HG03378 (cell line): ENCODE measurements around the gene INCA1.
A peak's percentile ranks its signal among the peaks of the same experiment; 100 is the strongest.
"Not testable (repeated sequence)": the region's sequence is repeated elsewhere in the genome, so short reads cannot be mapped to it uniquely, and the experiment has no call there.

Experiments used
- ATAC-seq: cut with Tn5 transposase; IDR thresholded peaks from one replicate; pipeline ENCODE4 v1.9.1; 2021; ENCODE audit warnings: mild to moderate bottlenecking, moderate library complexity; ENCODE audit not compliant: unreplicated experiment

Gene INCA1

GRCh38 chr17:4997302-4998026 is at the start of gene INCA1, which contains the start of gene KIF1C:
INCA1 (minus strand) TSS chr17:4997522; CDS start chr17:4994437, 3,085 bp downstream.
KIF1C (plus strand) TSS chr17:4997950; CDS start chr17:5000247, 2,297 bp downstream.
- ATAC-seq: peak; percentile 71

GRCh38 chr17:5045496-5045895 is 48.2 kb upstream of the INCA1 start:
- ATAC-seq: no peak

- no peak for ATAC-seq
Measured at GRCh38 chr17:5044630-5045029, 47.3 kb upstream of the INCA1 start.

- no peak for ATAC-seq
Measured at GRCh38 chr17:5043524-5043923, 46.2 kb upstream of the INCA1 start.

GRCh38 chr17:5042157-5043022 is 45.1 kb upstream of the INCA1 start:
- no peak for ATAC-seq

- no peak for ATAC-seq
Measured at GRCh38 chr17:5035315-5035714, 38.0 kb upstream of the INCA1 start, which contains the start of gene SLC52A1. SLC52A1 (minus strand) TSS chr17:5035426; CDS start chr17:5034606, 820 bp downstream.

GRCh38 chr17:5034651-5035050 is 37.3 kb upstream of the INCA1 start:
- no peak for ATAC-seq

GRCh38 chr17:5034063-5034462 is 36.7 kb upstream of the INCA1 start:
- no peak for ATAC-seq

GRCh38 chr17:5033352-5034015 is 36.2 kb upstream of the INCA1 start:
- ATAC-seq: no peak

- ATAC-seq: no peak
Measured at GRCh38 chr17:5032865-5033264, 35.5 kb upstream of the INCA1 start.

GRCh38 chr17:5031365-5032082 is 34.2 kb upstream of the INCA1 start:
- ATAC-seq: no peak

GRCh38 chr17:5030168-5030567 is 32.8 kb upstream of the INCA1 start:
- ATAC-seq: not testable (repeated sequence)

GRCh38 chr17:5027916-5028315 is 30.6 kb upstream of the INCA1 start:
- no peak for ATAC-seq

- ATAC-seq: no peak
Measured at GRCh38 chr17:5027299-5027698, 30.0 kb upstream of the INCA1 start.

GRCh38 chr17:5024604-5025003 is 27.3 kb upstream of the INCA1 start:
- no peak for ATAC-seq

GRCh38 chr17:5023588-5024147 is 26.3 kb upstream of the INCA1 start:
- no peak for ATAC-seq

- no peak for ATAC-seq
Measured at GRCh38 chr17:5022171-5022711, 24.9 kb upstream of the INCA1 start.

- ATAC-seq: no peak
Measured at GRCh38 chr17:5020502-5021023, 23.2 kb upstream of the INCA1 start.

- ATAC-seq: no peak
Measured at GRCh38 chr17:5019475-5019956, 22.2 kb upstream of the INCA1 start.

- ATAC-seq: no peak
Measured at GRCh38 chr17:5014357-5014756, 17.0 kb upstream of the INCA1 start.
